ENCODE results near the gene AKAP13.

AKAP13 gene

DNA sequence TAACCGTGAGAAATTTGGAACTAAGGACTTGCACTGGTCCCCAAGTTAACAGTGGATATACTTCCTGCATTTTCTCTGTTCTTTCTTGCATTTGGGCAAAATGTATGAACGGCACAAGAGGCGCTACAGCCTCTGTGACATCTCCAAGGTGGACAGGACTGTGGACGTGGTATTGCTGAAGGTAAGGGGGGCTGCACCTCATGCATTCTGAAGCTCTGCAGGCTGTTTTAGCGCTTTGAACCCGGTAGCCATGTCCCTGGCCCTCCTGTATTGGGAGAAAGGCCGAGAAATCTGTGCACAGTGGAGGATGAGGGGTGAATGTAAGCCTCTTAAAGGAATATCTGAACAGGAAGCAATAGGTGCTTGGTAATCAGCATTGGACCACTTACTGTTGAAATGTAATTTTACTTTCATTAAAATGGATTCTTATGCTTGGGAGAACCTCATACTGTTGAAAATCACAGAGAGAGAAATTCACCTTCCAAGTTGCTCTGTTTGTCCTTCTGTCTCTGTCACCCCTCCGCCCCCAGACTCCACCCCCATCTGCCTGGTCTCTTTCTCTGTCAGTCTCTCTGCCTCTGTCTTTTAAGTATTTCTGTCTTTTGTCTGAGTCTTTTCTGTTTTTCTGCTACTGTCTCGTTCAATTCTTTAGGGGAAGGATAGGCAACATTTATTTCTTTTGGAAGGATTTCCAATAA is 239.7 kb downstream of the AKAP13 start:
- TF ChIP-seq POLR2A (IDR thresholded peaks at IDR 0.05; ENCODE audit: extremely low read depth, insufficient read length) (no peak), MAX (IDR thresholded peaks at IDR 0.05; ENCODE audit: low read depth, low read length) (no peak), MYC (IDR thresholded peaks at IDR 0.05; ENCODE audit: low read depth, low read length) (no peak), CTCF (IDR thresholded peaks at IDR 0.05; ENCODE audit: low read depth, low read length) (no peak)
- DNase-seq (ENCODE audit: low read depth): no peak
- no peak overlapping the region for H3K4me3 ChIP-seq (ENCODE audit: low read depth, low read length)

GRCh38 chr15:85620690-85621049 is 240.3 kb downstream of the AKAP13 start:
- TF ChIP-seq CTCF (IDR thresholded peaks at IDR 0.05; ENCODE audit: low read depth, low read length) (no peak), MYC (IDR thresholded peaks at IDR 0.05; ENCODE audit: low read depth, low read length) (no peak), MAX (IDR thresholded peaks at IDR 0.05; ENCODE audit: low read depth, low read length) (no peak), POLR2A (IDR thresholded peaks at IDR 0.05; ENCODE audit: extremely low read depth, insufficient read length) (no peak)
- DNase-seq (ENCODE audit: low read depth): no peak
- H3K4me3 ChIP-seq (ENCODE audit: low read depth, low read length): no peak overlapping the region

- no peak overlapping the region for H3K4me3 ChIP-seq (ENCODE audit: low read depth, low read length)
- no peak for DNase-seq (ENCODE audit: low read depth)
- no peak for TF ChIP-seq CTCF (IDR thresholded peaks at IDR 0.05; ENCODE audit: low read depth, low read length)
- TF ChIP-seq MAX (IDR thresholded peaks at IDR 0.05; ENCODE audit: low read depth, low read length): no peak
- TF ChIP-seq POLR2A (IDR thresholded peaks at IDR 0.05; ENCODE audit: extremely low read depth, insufficient read length): no peak
- TF ChIP-seq MYC (IDR thresholded peaks at IDR 0.05; ENCODE audit: low read depth, low read length): no peak
Observed at GRCh38 chr15:85621094-85621493, 240.7 kb downstream of the AKAP13 start.

DNA sequence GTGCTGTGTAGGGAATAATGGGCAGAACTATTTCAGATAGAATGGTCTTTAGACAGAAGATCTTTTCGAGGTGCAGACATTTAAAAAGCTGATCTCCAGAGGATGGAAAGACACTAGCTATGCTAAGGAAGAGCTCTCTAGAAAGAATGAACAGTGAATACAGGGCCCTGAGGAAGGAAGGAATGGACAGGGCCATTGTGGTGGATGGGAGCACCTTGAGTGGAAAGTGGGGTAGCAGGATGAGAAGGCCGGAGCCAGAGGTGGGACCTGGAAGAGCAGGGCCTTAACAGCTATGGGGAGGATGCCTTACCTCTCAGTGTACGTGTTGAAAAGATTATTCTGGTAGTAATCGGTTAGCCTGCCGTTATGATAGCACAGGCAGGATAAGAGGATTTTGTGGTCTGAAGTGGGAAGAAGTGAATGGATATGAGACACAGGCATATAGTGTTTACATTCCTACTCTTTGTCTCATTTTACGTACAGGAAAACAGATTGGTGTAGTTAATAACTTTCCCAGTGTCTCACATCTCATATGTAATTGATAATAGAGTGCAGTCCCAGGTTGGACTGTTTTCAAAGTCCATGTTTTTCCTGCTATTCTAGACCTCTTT is 241.9 kb downstream of the AKAP13 start:
- TF ChIP-seq MYC (IDR thresholded peaks at IDR 0.05; ENCODE audit: low read depth, low read length): no peak
- TF ChIP-seq POLR2A (IDR thresholded peaks at IDR 0.05; ENCODE audit: extremely low read depth, insufficient read length): no peak
- no peak for TF ChIP-seq CTCF (IDR thresholded peaks at IDR 0.05; ENCODE audit: low read depth, low read length)
- no peak for TF ChIP-seq MAX (IDR thresholded peaks at IDR 0.05; ENCODE audit: low read depth, low read length)
- DNase-seq (ENCODE audit: low read depth): no peak
- no peak overlapping the region for H3K4me3 ChIP-seq (ENCODE audit: low read depth, low read length)

GRCh38 chr15:85623315-85624049 is 243.1 kb downstream of the AKAP13 start:
- TF ChIP-seq POLR2A (IDR thresholded peaks at IDR 0.05; ENCODE audit: extremely low read depth, insufficient read length) (no peak), CTCF (IDR thresholded peaks at IDR 0.05; ENCODE audit: low read depth, low read length) (no peak), MYC (IDR thresholded peaks at IDR 0.05; ENCODE audit: low read depth, low read length) (no peak), MAX (IDR thresholded peaks at IDR 0.05; ENCODE audit: low read depth, low read length) (no peak)
- DNase-seq (ENCODE audit: low read depth): peak; percentile 26
- no peak overlapping the region for H3K4me3 ChIP-seq (ENCODE audit: low read depth, low read length)

Measured in NB4 (cell line).